ENCODE results near the gene RTKN2.

RTKN2 gene

DNA sequence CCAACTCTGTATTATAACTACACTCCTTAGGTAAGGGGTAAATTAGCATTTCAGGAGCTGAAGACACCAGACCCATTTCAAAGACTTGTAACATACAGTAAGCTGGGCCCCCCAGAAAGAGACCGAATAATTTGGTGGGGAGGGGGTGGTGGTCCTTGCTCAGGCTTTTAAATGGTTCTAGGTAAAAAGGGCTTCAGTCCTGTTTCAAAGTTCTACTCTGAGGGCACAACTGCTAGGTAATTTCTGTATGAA, 73.0 kb downstream of the RTKN2 start:
- DNase-seq (ENCODE audit: low read depth, low spot score): no peak
- H3K36me3 ChIP-seq (ENCODE audit: insufficient read depth, insufficient read length, low read length): no peaks in the 10 kb centered on the region
- no peaks in the 10 kb centered on the region for H3K9me3 ChIP-seq (ENCODE audit: insufficient read depth, low read length)
- H3K27me3 ChIP-seq (ENCODE audit: insufficient read depth, insufficient read length): no peaks in the 10 kb centered on the region
- TF ChIP-seq ZNF274 (IDR thresholded peaks at IDR 0.05; ENCODE audit: low read depth, low read length): no peak
- no peak for TF ChIP-seq YY1 (IDR thresholded peaks at IDR 0.05; ENCODE audit: insufficient read depth, insufficient read length)
- TF ChIP-seq SUZ12 (IDR thresholded peaks at IDR 0.05; ENCODE audit: extremely low read depth, insufficient read depth, insufficient read length): no peak
- H3K4me3 ChIP-seq (ENCODE audit: insufficient read length, low read depth): no peak overlapping the region
- H3K4me1 ChIP-seq (ENCODE audit: insufficient read depth, insufficient read length): no peaks in the 10 kb centered on the region
- no peak overlapping the region for H3K9ac ChIP-seq (ENCODE audit: insufficient read length, low read depth)

DNA sequence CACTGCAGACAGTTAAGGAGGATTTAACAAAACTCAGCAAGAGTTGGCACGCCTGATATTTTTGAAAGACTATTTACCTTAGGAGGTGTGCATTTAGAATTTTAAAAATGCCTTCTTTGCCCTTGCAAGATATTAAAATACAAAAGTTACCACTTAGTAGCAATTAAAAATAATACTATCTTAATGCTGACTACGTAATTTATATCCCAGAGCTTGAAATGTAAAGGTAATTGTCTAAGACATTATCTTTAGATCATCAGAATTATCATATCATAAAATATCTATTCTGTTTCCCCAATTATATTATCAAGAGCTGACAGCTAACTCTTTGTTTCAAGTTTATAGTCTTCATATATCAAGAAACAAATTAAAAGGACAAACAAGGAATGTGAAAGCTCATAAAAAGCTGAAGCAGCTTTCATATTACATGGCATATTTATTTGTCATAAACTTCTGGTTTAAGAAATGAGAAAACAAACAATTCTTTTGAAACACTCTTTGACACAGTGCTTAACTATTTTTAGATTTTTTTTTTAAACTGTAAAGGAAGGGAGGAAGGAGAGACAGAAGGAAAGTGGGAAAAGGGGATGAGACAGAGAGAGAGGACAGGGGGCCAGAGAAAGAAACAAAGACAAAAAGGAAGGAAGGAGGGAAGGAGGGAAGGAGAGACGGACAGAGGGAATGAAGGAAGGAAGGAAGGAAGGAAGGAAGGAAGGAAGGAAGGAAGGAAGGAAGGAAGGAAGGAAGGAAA, 73.5 kb downstream of the RTKN2 start:
- Histone ChIP-seq H3K27me3 (ENCODE audit: insufficient read depth, insufficient read length) (no peaks in the 10 kb centered on the region), H3K4me3 (ENCODE audit: insufficient read length, low read depth) (no peak overlapping the region), H3K4me1 (ENCODE audit: insufficient read depth, insufficient read length) (no peaks in the 10 kb centered on the region), H3K36me3 (ENCODE audit: insufficient read depth, insufficient read length, low read length) (no peaks in the 10 kb centered on the region), H3K9me3 (ENCODE audit: insufficient read depth, low read length) (no peaks in the 10 kb centered on the region), H3K9ac (ENCODE audit: insufficient read length, low read depth) (no peak overlapping the region)
- TF ChIP-seq ZNF274 (IDR thresholded peaks at IDR 0.05; ENCODE audit: low read depth, low read length): no peak
- no peak for DNase-seq (ENCODE audit: low read depth, low spot score)

DNA sequence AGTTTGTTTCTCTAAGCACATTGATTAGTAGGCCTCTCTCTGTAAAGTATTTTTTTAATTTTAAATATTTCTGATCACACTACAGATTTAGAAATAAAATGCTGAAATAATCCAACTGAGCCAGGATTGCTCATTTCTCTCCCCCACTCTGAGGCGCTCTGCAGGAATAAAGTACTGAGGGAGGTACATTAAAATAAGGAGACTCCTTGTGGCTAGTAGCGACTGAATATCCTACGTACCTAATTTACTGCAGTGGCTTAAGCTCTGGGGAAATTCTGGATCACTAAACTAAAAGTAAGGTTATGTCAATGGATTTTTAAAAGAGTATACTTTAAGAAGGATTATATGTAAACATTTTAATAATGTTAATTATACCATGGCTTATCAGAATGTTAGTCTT, 75.2 kb downstream of the RTKN2 start:
- Histone ChIP-seq H3K4me1 (ENCODE audit: insufficient read depth, insufficient read length) (no peaks in the 10 kb centered on the region), H3K9me3 (ENCODE audit: insufficient read depth, low read length) (no peaks in the 10 kb centered on the region), H3K9ac (ENCODE audit: insufficient read length, low read depth) (no peak overlapping the region), H3K36me3 (ENCODE audit: insufficient read depth, insufficient read length, low read length) (no peaks in the 10 kb centered on the region), H3K27me3 (ENCODE audit: insufficient read depth, insufficient read length) (no peaks in the 10 kb centered on the region), H3K4me3 (ENCODE audit: insufficient read length, low read depth) (no peak overlapping the region)
- no peak for DNase-seq (ENCODE audit: low read depth, low spot score)
- TF ChIP-seq YY1 (IDR thresholded peaks at IDR 0.05; ENCODE audit: insufficient read depth, insufficient read length): no peak
- TF ChIP-seq SUZ12 (IDR thresholded peaks at IDR 0.05; ENCODE audit: extremely low read depth, insufficient read depth, insufficient read length): no peak
- TF ChIP-seq ZNF274 (IDR thresholded peaks at IDR 0.05; ENCODE audit: low read depth, low read length): no peak

DNA sequence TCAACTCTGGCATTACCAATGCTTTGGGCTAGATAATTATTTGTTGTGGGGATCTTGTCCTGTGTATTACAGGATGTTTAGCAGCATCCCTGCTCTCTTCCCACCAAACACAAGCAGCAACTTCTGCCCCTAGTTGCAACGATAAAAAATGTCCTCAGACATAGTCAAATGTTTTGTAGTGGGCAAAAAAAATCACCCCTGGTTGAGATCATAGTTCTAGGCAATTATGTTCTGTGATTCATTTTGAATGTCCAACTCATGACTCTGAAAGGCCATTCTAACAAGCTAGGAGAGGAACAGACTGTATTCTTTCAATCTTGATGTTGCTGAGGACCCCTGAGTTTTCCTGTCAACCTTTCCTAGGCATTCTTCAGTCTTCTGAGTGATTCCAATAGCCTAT, 79.5 kb downstream of the RTKN2 start:
- Histone ChIP-seq H3K9ac (ENCODE audit: insufficient read length, low read depth) (no peak overlapping the region), H3K36me3 (ENCODE audit: insufficient read depth, insufficient read length, low read length) (no peaks in the 10 kb centered on the region), H3K4me3 (ENCODE audit: insufficient read length, low read depth) (no peak overlapping the region), H3K9me3 (ENCODE audit: insufficient read depth, low read length) (no peaks in the 10 kb centered on the region), H3K4me1 (ENCODE audit: insufficient read depth, insufficient read length) (no peaks in the 10 kb centered on the region), H3K27me3 (ENCODE audit: insufficient read depth, insufficient read length) (no peaks in the 10 kb centered on the region)
- DNase-seq (ENCODE audit: low read depth, low spot score): no peak
- no peak for TF ChIP-seq YY1 (IDR thresholded peaks at IDR 0.05; ENCODE audit: insufficient read depth, insufficient read length)
- no peak for TF ChIP-seq SUZ12 (IDR thresholded peaks at IDR 0.05; ENCODE audit: extremely low read depth, insufficient read depth, insufficient read length)
- TF ChIP-seq ZNF274 (IDR thresholded peaks at IDR 0.05; ENCODE audit: low read depth, low read length): no peak

- no peaks in the 10 kb centered on the region for H3K27me3 ChIP-seq (ENCODE audit: insufficient read depth, insufficient read length)
- H3K9me3 ChIP-seq (ENCODE audit: insufficient read depth, low read length): no peaks in the 10 kb centered on the region
These were observed 80.5 kb downstream of the RTKN2 start for GRCh38 chr10:62188021-62188616.

GRCh38 chr10:62186999-62187675, 81.5 kb downstream of the RTKN2 start:
- Histone ChIP-seq H3K27me3 (ENCODE audit: insufficient read depth, insufficient read length) (no peaks in the 10 kb centered on the region), H3K36me3 (ENCODE audit: insufficient read depth, insufficient read length, low read length) (no peaks in the 10 kb centered on the region), H3K9ac (ENCODE audit: insufficient read length, low read depth) (no peak overlapping the region), H3K4me3 (ENCODE audit: insufficient read length, low read depth) (no peak overlapping the region), H3K9me3 (ENCODE audit: insufficient read depth, low read length) (no peaks in the 10 kb centered on the region), H3K4me1 (ENCODE audit: insufficient read depth, insufficient read length) (no peaks in the 10 kb centered on the region)
- no peak for DNase-seq (ENCODE audit: low read depth, low spot score)
- TF ChIP-seq YY1 (IDR thresholded peaks at IDR 0.05; ENCODE audit: insufficient read depth, insufficient read length) (no peak), SUZ12 (IDR thresholded peaks at IDR 0.05; ENCODE audit: extremely low read depth, insufficient read depth, insufficient read length) (no peak), ZNF274 (IDR thresholded peaks at IDR 0.05; ENCODE audit: low read depth, low read length) (no peak)

More at GRCh38 chr10:62188021-62188616, 80.5 kb downstream of the RTKN2 start:
- H3K9ac ChIP-seq (ENCODE audit: insufficient read length, low read depth): no peak overlapping the region
- no peak for TF ChIP-seq SUZ12 (IDR thresholded peaks at IDR 0.05; ENCODE audit: extremely low read depth, insufficient read depth, insufficient read length)
- no peak for TF ChIP-seq YY1 (IDR thresholded peaks at IDR 0.05; ENCODE audit: insufficient read depth, insufficient read length)
- no peak for TF ChIP-seq ZNF274 (IDR thresholded peaks at IDR 0.05; ENCODE audit: low read depth, low read length)
- no peak overlapping the region for H3K4me3 ChIP-seq (ENCODE audit: insufficient read length, low read depth)
- no peak for DNase-seq (ENCODE audit: low read depth, low spot score)
- no peaks in the 10 kb centered on the region for H3K4me1 ChIP-seq (ENCODE audit: insufficient read depth, insufficient read length)
- no peaks in the 10 kb centered on the region for H3K36me3 ChIP-seq (ENCODE audit: insufficient read depth, insufficient read length, low read length)

- no peak for TF ChIP-seq SUZ12 (IDR thresholded peaks at IDR 0.05; ENCODE audit: extremely low read depth, insufficient read depth, insufficient read length)
- TF ChIP-seq YY1 (IDR thresholded peaks at IDR 0.05; ENCODE audit: insufficient read depth, insufficient read length): no peak
- no peak for TF ChIP-seq ZNF274 (IDR thresholded peaks at IDR 0.05; ENCODE audit: low read depth, low read length)
- Histone ChIP-seq H3K4me3 (ENCODE audit: insufficient read length, low read depth) (no peak overlapping the region), H3K9me3 (ENCODE audit: insufficient read depth, low read length) (no peaks in the 10 kb centered on the region), H3K27me3 (ENCODE audit: insufficient read depth, insufficient read length) (no peaks in the 10 kb centered on the region), H3K36me3 (ENCODE audit: insufficient read depth, insufficient read length, low read length) (no peaks in the 10 kb centered on the region), H3K9ac (ENCODE audit: insufficient read length, low read depth) (no peak overlapping the region), H3K4me1 (ENCODE audit: insufficient read depth, insufficient read length) (no peaks in the 10 kb centered on the region)
- no peak for DNase-seq (ENCODE audit: low read depth, low spot score)
These were observed 82.5 kb downstream of the RTKN2 start for GRCh38 chr10:62185919-62186692.
